Calu3 (cell line): ENCODE results near the gene EHBP1L1. TPM values are rescaled to one million over a fixed set of nuclear protein-coding genes. Genes with fewer than 3 reads are reported as not detected.
A peak's percentile ranks its signal among the peaks of the same experiment; 100 is the strongest.

Experiments used
- BruUV-seq: library from RNA; stranded (reverse); fragments of 400-500 nt; replicated peaks from 2 replicates; lab custom pipeline; 2021; lab: Mats Ljungman, UMichigan
- CTCF ChIA-PET: fragments of 300-600 bp; sonication (Branson Sonifier 250); formaldehyde crosslinking; loops from one replicate; lab custom pipeline; 2022; ENCODE audit warnings: antibody characterized with exemption; lab: Charles Lee
- DNase-seq: peaks from one replicate; pipeline ENCODE4 v3.0.0; 2022
- H3K27ac Mint-ChIP-seq: one replicate; pipeline ENCODE4 v1.8.0; 2022; ENCODE audit warnings: mixed read lengths; ENCODE audit not compliant: unreplicated experiment
- H3K27me3 Mint-ChIP-seq: one replicate; pipeline ENCODE4 v1.8.0; 2022; ENCODE audit warnings: mixed read lengths; ENCODE audit not compliant: unreplicated experiment
- H3K36me3 Mint-ChIP-seq: one replicate; pipeline ENCODE4 v1.8.0; 2022; ENCODE audit warnings: mild to moderate bottlenecking, moderate library complexity, mixed read lengths; ENCODE audit not compliant: insufficient read depth, unreplicated experiment
- H3K4me1 Mint-ChIP-seq: one replicate; pipeline ENCODE4 v1.8.0; 2022; ENCODE audit warnings: mild to moderate bottlenecking, low read depth, mixed read lengths; ENCODE audit not compliant: unreplicated experiment
- H3K4me3 Mint-ChIP-seq: one replicate; pipeline ENCODE4 v1.8.0; 2022; ENCODE audit warnings: mild to moderate bottlenecking, low read depth, moderate library complexity, mixed read lengths; ENCODE audit not compliant: unreplicated experiment
- H3K9me3 Mint-ChIP-seq: one replicate; pipeline ENCODE4 v1.8.0; 2022; ENCODE audit warnings: low read depth, mixed read lengths; ENCODE audit not compliant: unreplicated experiment
- CTCF ChIP-seq: fragments of 200-600 bp; IDR thresholded peaks from one replicate; pipeline ENCODE4 v1.8.0; 2022; ENCODE audit warnings: antibody characterized with exemption; ENCODE audit not compliant: unreplicated experiment
- intact Hi-C: fragments of 100-400 bp; cut with micrococcal nuclease; formaldehyde crosslinking; loops from one replicate; pipeline ENCODE4 v1.10.0; 2022; ENCODE audit not compliant: unreplicated experiment
- total RNA-seq: library from RNA; stranded (reverse); gene quantifications from 2 replicates; pipeline ENCODE4 v1.2.3, GENCODE V29; 2022

EHBP1L1 gene
- total RNA-seq, 1 experiment from 2014 or later: 73.7 TPM

- no peak overlapping the region for H3K4me3 Mint-ChIP-seq
- CTCF ChIA-PET: no interaction called here
- H3K4me1 Mint-ChIP-seq: peaks cover 9% of the 10 kb centered on the region
- TF ChIP-seq CTCF: no peak
- BruUV-seq: no TSS peak
- H3K36me3 Mint-ChIP-seq: peaks cover 61% of the 10 kb centered on the region
- H3K27me3 Mint-ChIP-seq: no peaks in the 10 kb centered on the region
- intact Hi-C loops: no loop called here
- no peak overlapping the region for H3K27ac Mint-ChIP-seq
- no peaks in the 10 kb centered on the region for H3K9me3 Mint-ChIP-seq
- DNase-seq: no peak
Measured at GRCh38 chr11:65620666-65621065, 44.8 kb downstream of the EHBP1L1 start.

- TF ChIP-seq CTCF: no peak
- H3K9me3 Mint-ChIP-seq: no peaks in the 10 kb centered on the region
- peak overlapping the region; percentile 34 for H3K27ac Mint-ChIP-seq
- peaks cover 56% of the 10 kb centered on the region for H3K36me3 Mint-ChIP-seq
- peaks cover 7% of the 10 kb centered on the region for H3K4me1 Mint-ChIP-seq
- DNase-seq: no peak
- CTCF ChIA-PET: no interaction called here
- BruUV-seq: no TSS peak
- intact Hi-C loops: no loop called here
- no peaks in the 10 kb centered on the region for H3K27me3 Mint-ChIP-seq
- no peak overlapping the region for H3K4me3 Mint-ChIP-seq
Measured at GRCh38 chr11:65621460-65621859, 45.6 kb downstream of the EHBP1L1 start.

- H3K4me1 Mint-ChIP-seq: peaks cover 1% of the 10 kb centered on the region
- peaks cover 56% of the 10 kb centered on the region for H3K36me3 Mint-ChIP-seq
- intact Hi-C loops: no loop called here
- peak overlapping the region; percentile 34 for H3K27ac Mint-ChIP-seq
- no peaks in the 10 kb centered on the region for H3K27me3 Mint-ChIP-seq
- H3K4me3 Mint-ChIP-seq: no peak overlapping the region
- H3K9me3 Mint-ChIP-seq: no peaks in the 10 kb centered on the region
- no peak for TF ChIP-seq CTCF
- no peak for DNase-seq
- CTCF ChIA-PET: no interaction called here
- no TSS peak for BruUV-seq
Measured at GRCh38 chr11:65622011-65622410, 46.2 kb downstream of the EHBP1L1 start.

- intact Hi-C loops: no loop called here
- Mint-ChIP-seq H3K27ac (no peak overlapping the region), H3K4me3 (no peak overlapping the region), H3K4me1 (no peaks in the 10 kb centered on the region), H3K27me3 (no peaks in the 10 kb centered on the region), H3K9me3 (no peaks in the 10 kb centered on the region), H3K36me3 (peaks cover 50% of the 10 kb centered on the region)
- BruUV-seq: no TSS peak
- no peak for TF ChIP-seq CTCF
- no peak for DNase-seq
- CTCF ChIA-PET: interaction anchor here (1.1 kb wide), 1 partner anchor 29 kb away, joined by 3 read pairs; no protein-coding TSS in a partner anchor
Measured at GRCh38 chr11:65623177-65623576, 47.3 kb downstream of the EHBP1L1 start.
